Stomach smooth muscle (tissue), 2 donors: ENCODE measurements around the gene PRMT7.

Source experiments
- H3K27ac ChIP-seq: one replicate; pipeline ENCODE4 v1.7.0; 2013; ENCODE audit warnings: mild to moderate bottlenecking, low read length, inconsistent platforms
- H3K27me3 ChIP-seq, 2 donors: one replicate each; pipeline ENCODE4 v1.7.0; 2013; ENCODE audit warnings: low read length in 2 of 2; ENCODE audit not compliant: insufficient read depth in 2 of 2, control insufficient read depth in 1 of 2
- H3K36me3 ChIP-seq, 2 donors: one replicate each; pipeline ENCODE4 v1.7.0; 2013; ENCODE audit warnings: low read length in 2 of 2; ENCODE audit not compliant: control insufficient read depth in 2 of 2, insufficient read depth in 2 of 2
- H3K4me1 ChIP-seq: one replicate; pipeline ENCODE4 v1.7.0; 2013; ENCODE audit warnings: low read length; ENCODE audit not compliant: control insufficient read depth, insufficient read depth
- H3K4me3 ChIP-seq, 2 donors: one replicate each; pipeline ENCODE4 v1.7.0; 2013; ENCODE audit warnings: low read length in 2 of 2
- H3K9ac ChIP-seq, 2 donors: one replicate each; pipeline ENCODE4 v1.7.0; 2013; ENCODE audit warnings: low read length in 2 of 2, mild to moderate bottlenecking in 1 of 2
- H3K9me3 ChIP-seq, 2 donors: one replicate each; pipeline ENCODE4 v1.7.0; 2013; ENCODE audit warnings: low read length in 2 of 2; ENCODE audit not compliant: control insufficient read depth in 2 of 2
- donor health status: healthy.
- donor health status: Pancreatic carcinoma.

Gene PRMT7

DNA sequence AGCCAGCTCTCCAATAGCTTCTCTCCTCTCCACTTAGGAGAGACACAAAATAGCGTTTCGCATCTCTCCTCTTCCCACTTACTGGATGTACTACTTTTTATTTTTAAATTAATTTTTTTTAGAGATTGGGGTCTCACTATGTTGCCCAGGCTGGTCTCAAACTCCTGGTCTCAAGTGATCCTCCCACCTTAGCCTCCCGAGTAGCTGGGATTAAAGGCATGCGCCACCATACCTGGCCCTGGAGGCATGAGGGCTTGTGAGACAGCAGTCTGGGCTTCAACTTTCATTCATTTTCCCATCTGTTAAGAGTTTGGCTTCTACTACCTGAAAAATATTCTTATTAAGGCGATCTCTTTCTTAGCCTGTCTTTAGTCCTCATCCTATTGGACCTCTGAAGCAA, 18.4 kb upstream of the PRMT7 start:
- H3K4me1 ChIP-seq, result peaks cover 6% of the 10 kb centered on the region
- H3K27me3 ChIP-seq, result no peaks in the 10 kb centered on the region
- no peak overlapping the region for H3K9ac ChIP-seq
- H3K27ac ChIP-seq, result no peak overlapping the region
- H3K9me3 ChIP-seq, result no peaks in the 10 kb centered on the region
- H3K36me3 ChIP-seq, result peaks cover 36 to 53% of the 10 kb centered on the region in 2 donors
- no peak overlapping the region for H3K4me3 ChIP-seq

DNA sequence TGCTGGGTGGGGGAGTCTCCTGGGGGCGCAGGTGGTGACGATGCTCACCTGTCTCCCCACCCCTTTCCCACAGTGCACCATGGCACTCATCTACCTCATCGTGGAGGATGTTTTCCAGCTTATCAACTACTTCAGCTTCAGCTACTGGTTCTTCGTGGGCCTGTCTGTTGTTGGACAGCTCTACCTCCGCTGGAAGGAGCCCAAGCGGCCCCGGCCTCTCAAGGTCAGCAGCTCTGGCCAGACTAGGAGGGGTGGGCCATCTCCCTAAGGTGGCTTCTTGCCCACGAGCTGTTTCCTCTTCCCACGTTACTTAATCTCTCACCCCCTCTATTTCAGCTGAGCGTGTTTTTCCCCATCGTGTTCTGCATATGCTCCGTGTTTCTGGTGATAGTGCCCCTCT, 14.5 kb upstream of the PRMT7 start:
- Histone ChIP-seq H3K4me1 (peaks cover 18% of the 10 kb centered on the region), H3K4me3 (no peak overlapping the region), H3K9me3 (no peaks in the 10 kb centered on the region), H3K27ac (no peak overlapping the region), H3K9ac (no peak overlapping the region), H3K27me3 (no peaks in the 10 kb centered on the region), H3K36me3 (peaks cover 29 to 56% of the 10 kb centered on the region in 2 donors)

DNA sequence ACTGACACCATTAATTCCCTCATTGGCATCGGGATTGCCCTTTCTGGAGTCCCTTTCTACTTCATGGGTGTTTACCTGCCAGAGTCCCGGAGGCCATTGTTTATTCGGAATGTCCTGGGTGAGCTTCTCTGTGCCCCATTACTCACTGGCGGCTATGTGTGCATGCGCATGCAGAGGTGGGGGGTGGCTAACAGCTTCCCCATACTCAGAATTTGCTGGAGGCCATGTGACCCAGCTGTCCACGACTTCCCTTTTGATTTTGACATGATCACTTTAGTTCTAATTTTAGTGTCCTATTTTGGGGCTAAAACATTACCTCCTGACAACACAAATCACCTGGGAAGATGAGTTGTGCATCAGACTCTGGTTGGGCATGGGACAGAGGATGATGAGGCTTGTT, 14.1 kb upstream of the PRMT7 start:
- H3K4me1 ChIP-seq, result peaks cover 18% of the 10 kb centered on the region
- no peak overlapping the region for H3K4me3 ChIP-seq
- peaks cover 27 to 52% of the 10 kb centered on the region in 2 donors for H3K36me3 ChIP-seq
- H3K9ac ChIP-seq, result no peak overlapping the region
- H3K9me3 ChIP-seq, result no peaks in the 10 kb centered on the region
- no peak overlapping the region for H3K27ac ChIP-seq
- no peaks in the 10 kb centered on the region for H3K27me3 ChIP-seq

DNA sequence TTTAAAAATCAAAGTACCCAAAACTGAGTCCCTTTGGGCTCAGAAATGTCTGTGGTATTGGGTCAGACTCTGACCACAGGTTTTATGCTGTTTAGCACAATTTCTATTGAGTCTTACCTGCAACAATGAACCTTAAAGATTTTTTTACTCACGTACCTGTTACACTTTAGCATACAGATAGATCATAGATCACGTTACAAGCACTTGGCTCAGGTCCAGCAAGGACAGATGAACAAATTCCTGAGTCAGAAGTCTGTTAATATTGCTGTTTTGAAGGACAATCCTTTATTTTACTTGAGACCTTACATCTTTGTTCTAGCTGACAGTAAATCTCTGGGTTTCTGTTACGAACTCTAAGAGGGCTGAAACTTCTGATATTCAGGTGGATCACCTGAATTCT, 12.9 kb upstream of the PRMT7 start:
- Histone ChIP-seq H3K27ac (peak overlapping the region; percentile 75), H3K4me3 (no peak overlapping the region), H3K27me3 (no peaks in the 10 kb centered on the region), H3K9me3 (no peaks in the 10 kb centered on the region), H3K4me1 (peaks cover 18% of the 10 kb centered on the region), H3K36me3 (peaks cover 34 to 53% of the 10 kb centered on the region in 2 donors), H3K9ac (no peak overlapping the region)

DNA sequence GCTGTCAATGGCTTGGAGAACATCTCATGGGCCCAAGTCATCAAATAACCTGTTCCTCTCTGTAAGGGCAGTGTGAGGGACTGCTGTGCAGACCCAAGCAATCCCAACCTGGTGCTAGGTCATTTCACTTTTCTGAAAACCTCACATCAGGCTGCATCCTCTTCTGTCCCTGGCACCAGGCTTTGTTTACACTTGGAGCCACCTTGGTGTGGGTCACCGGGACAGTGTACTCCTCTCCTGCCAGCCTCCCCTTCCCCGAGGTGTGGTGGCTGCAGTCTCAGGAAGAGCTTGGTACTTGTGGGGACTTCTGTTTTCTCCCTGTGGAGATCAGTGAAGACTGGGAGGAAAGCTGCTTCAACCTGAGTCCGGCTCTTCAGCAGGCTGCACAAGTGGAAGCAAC, 12.5 kb upstream of the PRMT7 start:
- Histone ChIP-seq H3K9ac (no peak overlapping the region), H3K9me3 (no peaks in the 10 kb centered on the region), H3K4me3 (no peak overlapping the region), H3K27ac (peak overlapping the region; percentile 75), H3K4me1 (peaks cover 18% of the 10 kb centered on the region), H3K27me3 (no peaks in the 10 kb centered on the region), H3K36me3 (peaks cover 35 to 53% of the 10 kb centered on the region in 2 donors)

DNA sequence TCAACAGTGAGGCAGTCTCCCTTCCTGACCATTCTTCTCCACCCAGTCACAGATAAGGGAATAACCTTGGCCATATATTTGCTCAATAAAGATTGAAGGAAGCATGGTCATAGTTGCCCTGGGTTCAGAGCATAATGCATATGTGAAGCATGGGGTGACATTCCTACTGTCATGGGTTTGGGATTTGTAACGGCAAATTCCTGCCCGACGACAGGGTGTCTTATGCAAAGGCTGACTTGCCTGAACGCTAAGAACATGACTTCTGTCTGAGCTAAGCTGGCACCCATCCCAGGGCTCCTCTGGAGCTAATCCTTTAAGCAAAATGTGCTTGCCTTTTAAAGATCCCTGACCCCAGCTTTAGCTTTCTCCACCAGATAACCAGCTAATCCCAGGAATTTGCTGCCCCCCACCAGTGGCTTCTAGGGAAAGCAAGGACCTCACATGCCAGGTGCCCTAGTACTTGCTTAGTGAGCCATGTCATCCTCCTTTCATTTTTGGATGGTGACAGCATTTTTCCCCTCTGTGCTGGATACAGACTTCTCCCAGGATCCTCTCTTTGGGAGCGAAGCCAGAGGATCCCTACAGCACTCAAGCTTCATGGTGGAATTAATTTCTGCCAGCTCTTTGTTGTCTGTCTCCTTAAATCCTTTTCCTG, 11.8 kb upstream of the PRMT7 start:
- Histone ChIP-seq H3K27me3 (no peaks in the 10 kb centered on the region), H3K4me3 (peak overlapping the region in 1 of 2 donors; percentile 29), H3K9me3 (no peaks in the 10 kb centered on the region), H3K9ac (no peak overlapping the region), H3K27ac (peak overlapping the region; percentile 75), H3K4me1 (peaks cover 18% of the 10 kb centered on the region), H3K36me3 (peaks cover 42 to 52% of the 10 kb centered on the region in 2 donors)

DNA sequence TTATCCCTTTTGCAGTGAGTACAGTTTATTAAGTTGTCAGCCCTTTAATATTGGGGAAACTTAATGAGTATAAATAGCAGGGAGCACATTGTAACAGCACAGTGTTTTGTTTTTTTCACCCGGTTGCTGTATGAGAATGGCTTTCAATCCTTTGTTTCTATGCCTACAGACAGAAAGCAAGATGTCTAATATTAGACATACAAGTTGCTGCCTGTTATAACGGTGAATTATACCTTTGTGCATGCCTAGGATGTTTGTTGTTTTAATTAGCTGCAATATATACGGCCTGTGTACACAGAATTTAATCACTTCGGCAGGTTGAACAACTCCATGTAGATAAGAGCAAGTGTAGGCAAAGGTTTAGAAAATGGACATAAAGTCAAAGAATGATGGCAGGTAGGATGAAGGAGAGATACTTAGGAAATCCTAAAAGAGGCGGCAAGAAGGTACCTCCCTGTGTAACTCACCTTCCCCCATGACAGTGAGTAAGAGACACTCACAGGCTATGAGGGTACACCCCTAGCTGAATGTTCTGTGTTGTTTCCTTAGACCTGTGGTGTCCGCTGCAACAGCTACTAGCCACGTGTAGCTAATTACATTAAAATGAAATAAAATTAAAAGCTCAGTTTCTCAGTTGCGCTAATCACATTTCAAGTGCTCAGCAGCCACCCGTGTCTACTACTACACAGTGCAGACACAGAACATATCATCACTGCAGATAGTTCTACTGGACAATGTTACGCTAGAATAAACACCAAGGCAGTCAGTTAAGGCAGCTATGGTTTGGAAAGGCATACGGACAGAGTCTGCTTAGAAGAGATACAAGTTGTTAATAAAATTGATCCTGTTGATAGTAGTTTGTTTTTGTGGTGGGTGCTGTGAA, 11.0 kb upstream of the PRMT7 start:
- no peaks in the 10 kb centered on the region for H3K27me3 ChIP-seq
- peak overlapping the region in 1 of 2 donors; percentile 6 for H3K9ac ChIP-seq
- H3K9me3 ChIP-seq, result no peaks in the 10 kb centered on the region
- peaks cover 18% of the 10 kb centered on the region for H3K4me1 ChIP-seq
- no peak overlapping the region for H3K4me3 ChIP-seq
- peak overlapping the region; percentile 75 for H3K27ac ChIP-seq
- H3K36me3 ChIP-seq, result peaks cover 42 to 48% of the 10 kb centered on the region in 2 donors

DNA sequence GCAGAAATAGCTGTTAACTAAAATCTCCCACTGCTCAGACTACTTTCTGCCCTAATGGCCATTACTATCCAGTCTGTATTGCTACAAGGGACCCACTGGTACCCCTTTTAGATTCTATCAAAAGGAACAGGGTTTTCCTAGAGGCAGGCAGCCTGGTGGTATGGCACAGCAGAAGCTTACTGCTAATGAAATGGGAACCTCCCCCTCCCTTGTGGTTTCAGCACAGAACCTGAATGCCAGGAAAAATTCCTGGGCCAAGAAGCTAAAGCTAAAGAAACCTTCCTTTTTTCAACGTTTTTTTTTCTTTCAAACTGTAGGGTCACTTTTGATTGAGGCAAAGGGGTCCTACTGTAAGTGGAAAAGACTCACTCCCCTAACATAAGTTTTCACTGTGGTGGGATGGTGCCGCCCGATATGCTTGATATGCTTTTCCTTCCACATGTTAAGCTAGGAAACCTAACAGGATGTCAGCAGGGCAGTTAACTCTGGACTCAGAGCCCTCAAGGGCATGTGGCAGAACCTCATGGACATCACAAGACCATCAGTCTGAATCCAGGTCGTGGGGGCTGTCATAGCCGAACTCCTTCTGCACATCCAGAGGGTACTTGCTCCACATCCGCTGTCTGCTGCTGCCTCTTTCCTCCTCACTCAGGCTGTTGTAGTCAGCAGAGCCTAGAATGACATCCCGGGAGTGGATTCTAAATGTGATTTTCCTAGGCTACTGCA, 9.9 kb upstream of the PRMT7 start:
- H3K9ac ChIP-seq, result peak overlapping the region in 1 of 2 donors; percentile 6
- no peaks in the 10 kb centered on the region for H3K27me3 ChIP-seq
- H3K9me3 ChIP-seq, result no peaks in the 10 kb centered on the region
- peaks cover 18% of the 10 kb centered on the region for H3K4me1 ChIP-seq
- no peak overlapping the region for H3K27ac ChIP-seq
- H3K4me3 ChIP-seq, result no peak overlapping the region
- peaks cover 43 to 55% of the 10 kb centered on the region in 2 donors for H3K36me3 ChIP-seq

DNA sequence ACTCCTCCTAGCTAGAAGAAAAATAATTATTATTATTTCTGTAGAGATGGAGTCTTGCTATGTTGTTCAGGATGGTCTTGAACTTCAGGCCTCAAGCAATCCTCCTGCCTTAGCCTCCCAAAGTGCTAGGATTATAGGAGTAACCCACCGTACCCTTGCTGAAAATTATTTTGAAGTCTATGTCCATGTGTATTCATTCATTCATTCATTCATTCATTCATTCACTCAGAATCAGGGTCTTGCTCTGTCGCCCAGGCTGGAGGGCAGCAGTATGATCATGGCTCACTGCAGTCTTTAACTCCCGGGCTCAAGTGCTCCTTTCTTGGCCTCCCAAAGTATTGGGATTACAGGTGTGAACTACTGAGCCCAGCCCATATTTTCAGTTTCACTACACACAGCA, 4.2 kb upstream of the PRMT7 start:
- H3K36me3 ChIP-seq, result peaks cover 25 to 29% of the 10 kb centered on the region in 2 donors
- H3K9me3 ChIP-seq, result no peaks in the 10 kb centered on the region
- H3K4me3 ChIP-seq, result no peak overlapping the region
- no peak overlapping the region for H3K27ac ChIP-seq
- H3K4me1 ChIP-seq, result peaks cover 19% of the 10 kb centered on the region
- no peaks in the 10 kb centered on the region for H3K27me3 ChIP-seq
- H3K9ac ChIP-seq, result no peak overlapping the region

DNA sequence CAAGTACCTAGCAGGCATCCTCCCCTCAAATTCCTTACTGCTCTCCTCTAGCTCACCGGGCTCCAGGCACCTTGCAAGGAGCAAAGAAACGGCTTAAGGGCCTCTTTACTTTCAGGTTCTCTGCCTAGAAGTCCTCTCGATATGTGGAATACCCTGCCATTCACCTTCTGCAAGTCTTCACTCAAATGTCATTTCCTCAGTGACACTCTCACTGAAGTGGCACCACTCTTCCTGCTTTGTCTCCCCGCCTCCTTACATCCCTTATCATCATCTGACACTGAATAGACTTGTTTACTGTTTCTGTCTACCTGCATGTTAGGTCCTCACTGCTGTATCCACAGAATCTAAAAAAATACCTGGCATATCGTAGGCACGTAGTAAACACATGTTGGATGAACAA, 1.0 kb upstream of the PRMT7 start:
- Histone ChIP-seq H3K27ac (no peak overlapping the region), H3K9ac (peak overlapping the region; percentile 67 to 90), H3K9me3 (no peaks in the 10 kb centered on the region), H3K36me3 (peaks cover 6 to 18% of the 10 kb centered on the region in 2 donors), H3K27me3 (no peaks in the 10 kb centered on the region), H3K4me1 (peaks cover 20% of the 10 kb centered on the region), H3K4me3 (peak overlapping the region; percentile 70 to 99)
